Measurements from ENCODE around the gene VASP. TPM values are rescaled to one million over a fixed set of nuclear protein-coding genes. Genes with fewer than 3 reads are reported as not detected.

Gene VASP
- total and polyA plus RNA-seq, 9 of the 15 experiments (the other 6 are each of a cell fraction or from before 2014, with no cell fraction given), result 16.7 to 261 (median 112) TPM

DNA sequence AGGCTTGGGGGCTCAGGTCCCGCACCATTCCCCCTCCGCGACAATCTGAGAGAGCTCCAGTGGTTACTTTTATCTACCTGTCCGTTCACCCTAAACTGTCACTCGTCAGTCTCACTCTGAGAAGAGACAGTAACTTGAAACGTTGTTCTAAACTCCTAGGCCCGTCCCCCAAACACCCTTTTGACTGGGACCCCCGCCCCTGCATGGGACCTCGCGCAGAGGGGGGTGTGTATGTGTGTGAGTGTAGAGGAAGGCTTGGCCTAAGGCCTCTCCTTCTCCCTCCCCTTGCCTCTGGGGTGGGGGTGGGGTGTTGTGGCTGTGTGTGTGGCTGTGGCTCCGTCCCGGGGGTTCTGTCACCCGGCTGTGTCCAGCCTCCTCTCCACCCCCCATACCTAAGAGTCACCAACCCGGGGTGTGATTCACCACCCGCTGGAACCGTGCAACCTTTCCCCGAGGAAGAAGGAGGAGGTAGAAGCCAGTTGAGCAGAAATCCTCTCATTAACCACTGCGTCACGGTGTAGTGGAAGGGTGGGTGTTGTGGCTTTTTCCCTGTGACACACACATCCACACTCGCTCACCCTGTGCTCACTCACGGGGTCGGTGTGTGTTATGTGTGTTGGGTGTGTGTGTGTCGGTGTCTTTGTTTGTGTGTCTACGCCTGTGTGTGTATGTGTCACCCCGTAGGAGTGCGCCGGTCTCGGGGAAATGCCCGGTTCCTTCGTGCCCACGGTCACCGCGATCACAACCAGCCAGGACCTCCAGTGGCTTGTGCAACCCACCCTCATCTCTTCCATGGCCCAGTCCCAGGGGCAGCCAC lies 37.1 kb upstream of the VASP start (continued):
- no peak for TF ChIP-seq ZNF280B (CRISPR knock-in tag; IDR thresholded peaks at IDR 0.05)
- no peak for TF ChIP-seq NFYB (IDR thresholded peaks at IDR 0.05; ENCODE audit: extremely low read depth, insufficient read length)
- peak; percentile 75 for TF ChIP-seq ZFX (CRISPR knock-in tag; IDR thresholded peaks at IDR 0.05)
- no peak for TF ChIP-seq TRIM28 (IDR thresholded peaks at IDR 0.05)
- no peak for TF ChIP-seq CREB3 (tag; conservative IDR thresholded peaks at IDR 0.05; ENCODE audit: low read depth)
- TF ChIP-seq, protein P1, sequence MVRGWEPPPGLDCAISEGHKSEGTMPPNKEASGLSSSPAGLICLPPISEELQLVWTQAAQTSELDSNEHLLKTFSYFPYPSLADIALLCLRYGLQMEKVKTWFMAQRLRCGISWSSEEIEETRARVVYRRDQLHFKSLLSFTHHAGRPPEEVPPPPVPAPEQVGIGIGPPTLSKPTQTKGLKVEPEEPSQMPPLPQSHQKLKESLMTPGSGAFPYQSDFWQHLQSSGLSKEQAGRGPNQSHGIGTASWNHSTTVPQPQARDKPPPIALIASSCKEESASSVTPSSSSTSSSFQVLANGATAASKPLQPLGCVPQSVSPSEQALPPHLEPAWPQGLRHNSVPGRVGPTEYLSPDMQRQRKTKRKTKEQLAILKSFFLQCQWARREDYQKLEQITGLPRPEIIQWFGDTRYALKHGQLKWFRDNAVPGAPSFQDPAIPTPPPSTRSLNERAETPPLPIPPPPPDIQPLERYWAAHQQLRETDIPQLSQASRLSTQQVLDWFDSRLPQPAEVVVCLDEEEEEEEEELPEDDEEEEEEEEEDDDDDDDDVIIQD (CRISPR knock-in tag; IDR thresholded peaks at IDR 0.05), result no peak
- no peak for TF ChIP-seq SIN3A (IDR thresholded peaks at IDR 0.05; ENCODE audit: borderline replicate concordance in 2 of 2, control insufficient read depth in 1 of 2, low read depth in 2 of 2, low read length in 2 of 2)
- TF ChIP-seq, protein P2, sequence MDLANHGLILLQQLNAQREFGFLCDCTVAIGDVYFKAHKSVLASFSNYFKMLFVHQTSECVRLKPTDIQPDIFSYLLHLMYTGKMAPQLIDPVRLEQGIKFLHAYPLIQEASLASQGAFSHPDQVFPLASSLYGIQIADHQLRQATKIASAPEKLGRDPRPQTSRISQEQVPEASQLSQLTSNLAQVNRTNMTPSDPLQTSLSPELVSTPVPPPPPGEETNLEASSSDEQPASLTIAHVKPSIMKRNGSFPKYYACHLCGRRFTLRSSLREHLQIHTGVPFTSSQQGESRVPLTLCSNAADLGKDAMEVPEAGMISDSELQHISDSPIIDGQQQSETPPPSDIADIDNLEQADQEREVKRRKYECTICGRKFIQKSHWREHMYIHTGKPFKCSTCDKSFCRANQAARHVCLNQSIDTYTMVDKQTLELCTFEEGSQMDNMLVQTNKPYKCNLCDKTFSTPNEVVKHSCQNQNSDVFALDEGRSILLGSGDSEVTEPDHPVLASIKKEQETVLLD (IDR thresholded peaks at IDR 0.05), result no peak
- TF ChIP-seq NR2C1 (IDR thresholded peaks at IDR 0.05), result no peak
- no peak for TF ChIP-seq NR2C1 (tag; IDR thresholded peaks at IDR 0.05)
- no peak for TF ChIP-seq ZNF444 (CRISPR knock-in tag; IDR thresholded peaks at IDR 0.05)
- no peak for TF ChIP-seq HSF4 (CRISPR knock-in tag; IDR thresholded peaks at IDR 0.05; ENCODE audit: borderline replicate concordance)

Data from K562 (cell line).